Mucosa of rectum (tissue), 2 donors: ENCODE results near the gene CDK14.

Source experiments
- H3K27ac ChIP-seq, 2 donors: one replicate each; pipeline ENCODE4 v1.7.0; 2013; ENCODE audit warnings: inconsistent platforms in 2 of 2, low read depth in 2 of 2, low read length in 2 of 2
- H3K27me3 ChIP-seq, 2 donors: one replicate each; pipeline ENCODE4 v1.7.0; 2013; ENCODE audit warnings: low read length in 2 of 2; ENCODE audit not compliant: control insufficient read depth in 2 of 2, insufficient read depth in 2 of 2
- H3K36me3 ChIP-seq, 2 donors: one replicate each; pipeline ENCODE4 v1.7.0; 2013; ENCODE audit warnings: low read length in 2 of 2; ENCODE audit not compliant: control insufficient read depth in 2 of 2, insufficient read depth in 2 of 2
- H3K4me1 ChIP-seq, 2 donors: one replicate each; pipeline ENCODE4 v1.7.0; 2013; ENCODE audit warnings: low read length in 2 of 2, mild to moderate bottlenecking in 1 of 2; ENCODE audit not compliant: control insufficient read depth in 2 of 2, insufficient read depth in 2 of 2
- H3K4me3 ChIP-seq, 2 donors: one replicate each; pipeline ENCODE4 v1.7.0; 2013; ENCODE audit warnings: low read length in 2 of 2
- H3K9ac ChIP-seq, 2 donors: one replicate each; pipeline ENCODE4 v1.7.0; 2013; ENCODE audit warnings: low read length in 2 of 2, low read depth in 1 of 2, mild to moderate bottlenecking in 1 of 2
- H3K9me3 ChIP-seq, 2 donors: one replicate each; pipeline ENCODE4 v1.7.0; 2013; ENCODE audit warnings: low read length in 2 of 2; ENCODE audit not compliant: control insufficient read depth in 2 of 2
- donor health status: healthy.
- donor health status: Normal muscosa, but diverticular disease.

Gene CDK14

GRCh38 chr7:90574820-90575187 is 21.3 kb upstream of the CDK14 start:
- H3K9me3 ChIP-seq = no peaks in the 10 kb centered on the region
- H3K4me3 ChIP-seq = no peak overlapping the region
- H3K4me1 ChIP-seq = no peaks in the 10 kb centered on the region
- no peak overlapping the region for H3K9ac ChIP-seq
- no peaks in the 10 kb centered on the region for H3K36me3 ChIP-seq
- H3K27me3 ChIP-seq = no peaks in the 10 kb centered on the region
- H3K27ac ChIP-seq = no peak overlapping the region

- Histone ChIP-seq H3K9ac (no peak overlapping the region), H3K27ac (no peak overlapping the region), H3K4me1 (no peaks in the 10 kb centered on the region), H3K9me3 (no peaks in the 10 kb centered on the region), H3K27me3 (no peaks in the 10 kb centered on the region), H3K36me3 (no peaks in the 10 kb centered on the region), H3K4me3 (no peak overlapping the region)
Measured at GRCh38 chr7:90579181-90579688, 16.9 kb upstream of the CDK14 start.

- Histone ChIP-seq H3K4me3 (no peak overlapping the region), H3K4me1 (no peaks in the 10 kb centered on the region), H3K27me3 (no peaks in the 10 kb centered on the region), H3K9me3 (no peaks in the 10 kb centered on the region), H3K9ac (no peak overlapping the region), H3K36me3 (no peaks in the 10 kb centered on the region), H3K27ac (no peak overlapping the region)
Measured at GRCh38 chr7:90580051-90580450, 16.1 kb upstream of the CDK14 start.

- Histone ChIP-seq H3K36me3 (no peaks in the 10 kb centered on the region), H3K4me3 (no peak overlapping the region), H3K27ac (no peak overlapping the region)
Measured at GRCh38 chr7:90582164-90582563, 14.0 kb upstream of the CDK14 start.

GRCh38 chr7:90584378-90584777 is 11.7 kb upstream of the CDK14 start:
- Histone ChIP-seq H3K9me3 (no peaks in the 10 kb centered on the region), H3K9ac (no peak overlapping the region), H3K4me3 (no peak overlapping the region), H3K4me1 (no peaks in the 10 kb centered on the region), H3K27me3 (no peaks in the 10 kb centered on the region), H3K36me3 (no peaks in the 10 kb centered on the region), H3K27ac (no peak overlapping the region)

More at GRCh38 chr7:90582164-90582563, 14.0 kb upstream of the CDK14 start:
- no peak overlapping the region for H3K9ac ChIP-seq
- no peaks in the 10 kb centered on the region for H3K27me3 ChIP-seq
- H3K9me3 ChIP-seq = no peaks in the 10 kb centered on the region
- H3K4me1 ChIP-seq = no peaks in the 10 kb centered on the region

- no peak overlapping the region for H3K4me3 ChIP-seq
- H3K36me3 ChIP-seq = no peaks in the 10 kb centered on the region
- H3K27ac ChIP-seq = no peak overlapping the region
- no peaks in the 10 kb centered on the region for H3K4me1 ChIP-seq
- no peaks in the 10 kb centered on the region for H3K9me3 ChIP-seq
- H3K9ac ChIP-seq = no peak overlapping the region
- H3K27me3 ChIP-seq = no peaks in the 10 kb centered on the region
Measured at GRCh38 chr7:90586091-90586490, 10.0 kb upstream of the CDK14 start.

GRCh38 chr7:90587766-90588165 is 8.4 kb upstream of the CDK14 start:
- H3K9ac ChIP-seq = no peak overlapping the region
- no peaks in the 10 kb centered on the region for H3K36me3 ChIP-seq
- no peak overlapping the region for H3K27ac ChIP-seq
- no peaks in the 10 kb centered on the region for H3K9me3 ChIP-seq
- H3K4me3 ChIP-seq = no peak overlapping the region
- no peaks in the 10 kb centered on the region for H3K27me3 ChIP-seq
- H3K4me1 ChIP-seq = no peaks in the 10 kb centered on the region

GRCh38 chr7:90592033-90592432 is 4.1 kb upstream of the CDK14 start:
- H3K9ac ChIP-seq = no peak overlapping the region
- no peak overlapping the region for H3K27ac ChIP-seq
- no peak overlapping the region for H3K4me3 ChIP-seq
- no peaks in the 10 kb centered on the region for H3K9me3 ChIP-seq
- peaks cover 2 to 4% of the 10 kb centered on the region in 2 donors for H3K4me1 ChIP-seq
- no peaks in the 10 kb centered on the region for H3K36me3 ChIP-seq
- peaks cover under 1 to 6% of the 10 kb centered on the region in 2 donors for H3K27me3 ChIP-seq

GRCh38 chr7:90593205-90593604 is 2.9 kb upstream of the CDK14 start:
- Histone ChIP-seq H3K9me3 (no peaks in the 10 kb centered on the region), H3K36me3 (no peaks in the 10 kb centered on the region), H3K9ac (no peak overlapping the region), H3K4me3 (no peak overlapping the region), H3K27ac (no peak overlapping the region), H3K27me3 (peaks cover 5 to 8% of the 10 kb centered on the region in 2 donors), H3K4me1 (peaks cover 2 to 5% of the 10 kb centered on the region in 2 donors)

GRCh38 chr7:90594751-90595317 is 1.3 kb upstream of the CDK14 start:
- H3K9ac ChIP-seq = no peak overlapping the region
- H3K4me3 ChIP-seq = no peak overlapping the region
- no peak overlapping the region for H3K27ac ChIP-seq
- peaks cover 5 to 8% of the 10 kb centered on the region in 2 donors for H3K27me3 ChIP-seq
- peaks cover 2 to 5% of the 10 kb centered on the region in 2 donors for H3K4me1 ChIP-seq
- no peaks in the 10 kb centered on the region for H3K36me3 ChIP-seq
- no peaks in the 10 kb centered on the region for H3K9me3 ChIP-seq
